GM12873 (cell line): Measurements from ENCODE around the gene TREH.
A peak's percentile ranks its signal among the peaks of the same experiment; 100 is the strongest.

Source experiments
- CTCF ChIP-seq: IDR thresholded peaks from 2 replicates; pipeline ENCODE4 v1.5.1; 2012; ENCODE audit warnings: low read depth, mild to moderate bottlenecking, moderate library complexity, low read length, control low read depth; ENCODE audit not compliant: insufficient read depth; ENCODE audit errors: missing control alignments

The TREH gene

DNA sequence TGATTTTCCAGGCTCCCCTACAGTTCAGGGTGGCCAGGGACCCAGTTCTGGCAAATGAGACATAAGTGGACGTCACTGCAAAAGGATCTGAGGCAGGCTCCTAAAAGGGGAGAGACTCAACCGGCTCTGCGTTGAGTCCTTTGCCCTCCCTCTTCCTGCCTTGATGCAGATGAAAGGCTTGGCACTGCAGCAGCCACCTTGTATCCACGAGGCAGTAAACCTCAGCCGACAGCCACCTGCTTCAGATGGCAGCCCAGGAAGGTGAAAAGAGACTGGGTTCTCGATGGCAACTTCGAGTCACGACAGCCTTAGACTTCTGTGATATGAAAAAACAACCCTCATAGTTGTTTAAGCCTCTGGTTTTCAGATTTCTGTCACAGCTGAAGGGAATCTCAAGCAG, 14.7 kb upstream of the TREH start:
- TF ChIP-seq CTCF, result no peak

DNA sequence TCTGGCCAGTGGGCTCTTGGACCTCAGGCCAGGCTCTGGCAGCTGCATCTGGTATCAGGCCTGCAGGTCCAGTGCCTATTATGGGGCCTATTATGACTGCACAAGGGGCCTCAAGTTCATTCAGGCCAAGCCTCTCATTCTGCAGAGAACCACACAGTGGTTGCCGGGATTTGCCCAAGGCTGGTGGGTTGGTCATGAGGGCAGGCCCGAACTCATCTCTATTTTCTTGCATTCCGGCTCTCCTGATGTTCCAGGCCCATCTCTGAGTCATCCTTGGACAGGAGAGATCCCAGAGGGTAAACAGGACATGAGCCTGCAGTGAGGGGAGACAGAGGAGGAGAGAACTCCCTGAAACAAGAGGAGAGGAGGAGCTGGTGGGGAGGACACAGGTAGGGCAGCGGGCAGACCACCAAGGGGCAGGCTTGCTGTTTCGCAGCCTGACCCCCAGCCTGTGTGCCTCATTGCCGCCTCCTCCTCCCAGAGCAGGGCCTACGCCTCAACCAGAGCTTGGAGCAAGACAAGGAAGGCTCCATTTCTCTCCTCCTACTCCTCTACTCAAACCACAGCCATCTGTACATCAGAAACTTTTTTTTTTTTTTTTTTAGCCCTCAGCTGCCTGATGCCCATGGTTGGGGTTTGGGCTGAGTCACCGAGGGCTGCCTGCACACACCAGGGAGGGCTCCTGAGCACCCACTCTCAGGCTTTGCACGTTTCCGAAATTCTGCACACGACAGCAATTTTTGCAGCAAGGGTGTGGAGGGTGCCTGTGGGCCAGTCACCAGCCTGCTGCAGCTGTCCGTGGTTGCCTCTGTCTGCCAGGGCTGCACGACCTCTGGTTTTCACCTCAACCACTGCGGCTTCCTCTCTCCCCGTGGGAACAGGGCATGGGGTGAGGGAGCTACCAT, 12.7 kb upstream of the TREH start:
- no peak for TF ChIP-seq CTCF

DNA sequence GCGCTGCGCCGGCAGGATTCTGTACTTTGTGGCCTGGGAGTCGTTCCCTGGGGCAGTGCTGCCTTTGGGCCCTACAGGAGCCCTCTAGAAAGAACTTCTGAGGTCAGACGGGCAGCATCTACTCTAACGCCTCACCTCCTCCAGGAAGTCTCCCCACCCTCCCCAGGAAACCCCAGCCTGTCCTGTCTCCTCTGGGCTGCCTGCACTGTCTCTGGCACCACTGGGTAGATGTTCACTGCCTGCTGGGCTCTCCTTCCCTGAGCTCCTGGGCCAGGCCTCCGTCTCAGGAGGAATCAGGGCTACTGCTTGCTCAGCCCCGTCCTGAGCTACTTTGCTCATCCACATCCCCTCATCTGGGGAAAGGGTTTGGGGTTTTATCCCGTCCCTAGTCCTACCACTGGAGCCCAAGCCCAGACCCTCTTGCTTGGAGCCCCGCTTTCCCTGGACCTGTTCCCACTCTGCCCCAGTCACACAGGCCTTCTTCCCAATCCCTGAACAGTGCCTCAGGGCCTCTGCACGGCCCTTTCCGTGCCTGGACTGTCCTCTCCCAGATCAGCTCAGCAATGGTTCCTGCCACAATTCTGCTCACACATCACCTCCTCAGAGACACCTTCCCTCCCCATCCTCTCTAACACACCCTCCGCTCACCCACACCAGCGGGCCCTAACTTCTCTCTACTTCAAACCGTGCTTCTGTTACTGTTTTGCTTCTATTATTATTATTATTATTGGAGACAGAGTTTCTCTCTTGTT, 11.3 kb upstream of the TREH start:
- TF ChIP-seq CTCF, result no peak

DNA sequence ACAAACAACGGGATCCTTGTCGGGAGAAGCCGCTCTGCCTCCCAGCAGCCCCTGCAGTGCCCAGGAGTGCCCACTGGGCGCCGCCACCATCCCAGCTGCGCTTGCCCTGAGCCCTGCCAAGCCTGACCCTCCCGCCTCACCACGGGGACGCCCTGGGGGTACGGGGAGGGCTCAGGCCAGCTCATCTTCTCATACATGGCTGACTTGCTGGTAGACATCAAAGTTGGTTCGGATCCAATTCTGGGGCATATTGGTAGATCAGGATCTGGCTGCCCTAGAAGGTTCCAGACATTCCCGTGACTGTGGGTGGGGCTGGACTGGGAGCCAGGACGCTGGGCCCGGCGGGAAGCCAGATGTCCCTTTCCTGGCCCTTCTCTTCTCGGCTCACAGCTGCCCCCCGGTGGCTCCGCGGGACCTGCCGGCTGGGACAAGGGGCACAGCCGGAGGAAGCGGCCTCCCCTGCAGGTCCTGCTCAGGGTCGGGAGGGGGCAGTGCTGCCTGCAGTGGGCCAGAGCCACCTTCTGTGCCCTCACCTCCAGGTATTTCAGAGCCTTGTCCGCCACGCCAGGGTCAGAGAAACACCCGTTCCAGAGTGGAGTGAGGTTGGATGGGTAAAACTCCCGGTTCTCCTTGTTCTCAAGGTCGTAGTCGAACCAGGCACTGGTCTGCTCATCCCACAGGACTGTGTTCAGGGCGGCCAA, 10.6 kb upstream of the TREH start:
- TF ChIP-seq CTCF, result peak; percentile 92

GRCh38 chr11:118689503-118689851, 10.0 kb upstream of the TREH start:
- no peak for TF ChIP-seq CTCF

DNA sequence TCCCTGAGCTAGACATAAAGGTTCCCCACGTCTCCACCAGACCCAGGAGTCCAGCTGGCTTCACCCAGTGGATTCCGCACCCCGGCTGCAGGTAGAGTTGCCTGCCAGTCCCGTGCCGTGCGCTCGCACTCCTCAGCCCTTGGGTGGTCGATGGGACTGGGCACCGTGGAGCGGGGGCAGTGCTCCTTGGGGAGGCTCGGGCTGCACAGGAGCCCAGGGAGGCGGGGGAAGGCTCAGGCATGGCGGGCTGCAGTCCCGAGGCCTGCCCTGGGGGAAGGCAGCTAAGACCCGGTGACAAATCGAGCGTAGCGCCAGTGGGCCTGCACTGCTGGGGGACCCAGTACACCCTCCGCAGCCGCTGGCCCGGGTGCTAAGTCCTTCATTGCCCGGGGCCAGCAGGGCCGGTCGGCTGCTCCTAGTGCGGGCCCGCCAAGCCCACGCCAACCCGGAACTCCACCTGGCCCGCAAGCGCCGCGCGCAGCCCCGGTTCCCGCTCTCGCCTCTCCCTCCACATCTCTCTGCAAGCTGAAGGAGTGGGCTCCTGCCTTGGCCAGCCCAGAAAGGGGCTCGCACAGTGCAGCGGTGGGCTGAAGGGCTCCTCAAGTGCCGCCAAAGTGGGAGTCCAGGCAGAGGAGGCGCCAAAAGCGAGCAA, 9.5 kb upstream of the TREH start:
- no peak for TF ChIP-seq CTCF

DNA sequence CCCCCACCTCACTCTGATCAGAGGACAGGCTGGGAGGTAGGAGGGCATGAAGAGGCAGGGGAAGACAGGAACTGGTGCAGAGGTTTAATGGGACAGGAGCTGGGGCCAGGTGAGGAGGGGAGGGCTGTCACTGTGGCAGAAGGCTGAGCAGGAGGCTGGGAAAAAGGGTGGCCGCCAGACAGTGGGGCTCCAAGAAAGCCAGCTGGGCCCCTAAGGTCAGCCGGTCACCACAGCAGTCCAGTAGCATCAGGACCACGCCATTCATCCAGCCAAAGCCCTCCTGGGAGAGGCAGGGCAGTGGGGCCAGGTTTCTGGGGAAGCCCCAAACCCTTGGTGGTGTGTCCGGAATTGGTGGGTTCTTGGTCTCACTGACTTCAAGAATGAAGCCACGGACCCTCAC, 8.5 kb upstream of the TREH start:
- no peak for TF ChIP-seq CTCF
